DMS 273 (cell line): ENCODE measurements around the gene CTNNB1.

ENCODE experiments used
- DNase-seq: peaks from one replicate; lab custom pipeline; 2025; ENCODE audit not compliant: unreplicated experiment; lab: John Stamatoyannopoulos, UW

Gene CTNNB1

GRCh38 chr3:41190509-41191284 is 8.6 kb upstream of the CTNNB1 start:
- no peak for DNase-seq

- DNase-seq, result no peak
Measured at GRCh38 chr3:41192885-41193284, 6.4 kb upstream of the CTNNB1 start.

GRCh38 chr3:41193794-41194539 is 5.3 kb upstream of the CTNNB1 start:
- no peak for DNase-seq

DNA sequence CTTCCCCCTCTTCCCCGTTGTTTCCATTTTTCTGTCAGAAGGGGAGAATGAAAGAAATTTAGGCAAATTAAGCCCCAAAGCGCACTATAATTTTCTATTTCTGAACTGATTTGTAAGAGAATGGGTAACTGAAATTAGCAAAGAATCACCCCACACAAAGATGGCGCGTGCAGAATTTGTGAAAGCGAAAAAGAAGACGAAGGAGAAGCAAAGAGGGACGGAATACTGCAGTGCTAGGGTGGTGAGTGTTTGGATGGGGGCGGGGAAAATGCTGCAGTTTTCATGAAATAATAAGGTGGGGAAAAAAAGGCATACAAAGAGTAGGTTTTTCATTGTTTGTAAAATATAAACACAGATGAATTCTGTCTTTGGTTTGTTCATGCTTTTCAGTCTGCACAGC is 4.6 kb upstream of the CTNNB1 start:
- DNase-seq, result no peak

- DNase-seq, result no peak
Measured at GRCh38 chr3:41195946-41196345, 3.4 kb upstream of the CTNNB1 start.

DNA sequence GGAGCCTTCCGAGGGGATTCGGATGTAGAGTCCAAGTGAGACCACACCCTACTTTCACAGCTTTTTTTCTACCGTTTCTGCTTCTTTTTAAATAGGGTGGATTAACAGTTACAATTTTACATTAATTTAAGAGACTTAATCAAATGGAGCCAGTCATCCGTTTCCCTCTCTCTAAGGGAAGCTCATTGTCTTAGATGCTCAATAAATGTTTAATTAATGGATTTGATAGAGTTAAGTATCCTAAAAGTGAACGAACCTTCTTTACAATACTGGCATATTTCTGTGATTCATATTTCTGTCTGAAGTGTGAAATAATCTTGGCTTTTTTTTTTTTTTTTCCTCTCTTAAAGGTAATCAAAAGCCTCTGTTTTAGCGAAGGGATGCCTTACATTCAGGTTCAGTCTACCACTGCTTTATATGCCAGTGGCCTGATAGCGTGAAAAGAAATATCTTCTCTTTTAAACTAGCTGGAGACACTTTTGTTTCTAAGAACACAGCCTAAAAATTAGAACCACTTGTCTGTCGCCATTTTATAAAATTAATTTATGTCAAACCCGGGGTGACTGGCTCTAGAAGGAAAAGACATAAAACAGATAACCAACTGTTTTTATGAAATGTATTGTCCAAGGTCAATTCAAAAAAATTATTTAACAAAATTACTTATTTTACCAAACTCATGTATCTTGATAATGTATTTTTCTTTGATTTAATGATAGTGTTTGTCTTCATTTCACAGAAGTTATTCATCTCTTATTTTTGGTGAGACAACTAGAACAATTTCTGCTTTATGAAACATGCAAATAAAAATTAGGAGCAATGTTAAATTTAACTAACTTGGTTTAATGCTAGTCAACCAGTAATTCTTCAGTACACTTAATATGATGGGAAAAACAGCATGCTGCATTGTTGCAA is 2.5 kb upstream of the CTNNB1 start:
- no peak for DNase-seq

DNA sequence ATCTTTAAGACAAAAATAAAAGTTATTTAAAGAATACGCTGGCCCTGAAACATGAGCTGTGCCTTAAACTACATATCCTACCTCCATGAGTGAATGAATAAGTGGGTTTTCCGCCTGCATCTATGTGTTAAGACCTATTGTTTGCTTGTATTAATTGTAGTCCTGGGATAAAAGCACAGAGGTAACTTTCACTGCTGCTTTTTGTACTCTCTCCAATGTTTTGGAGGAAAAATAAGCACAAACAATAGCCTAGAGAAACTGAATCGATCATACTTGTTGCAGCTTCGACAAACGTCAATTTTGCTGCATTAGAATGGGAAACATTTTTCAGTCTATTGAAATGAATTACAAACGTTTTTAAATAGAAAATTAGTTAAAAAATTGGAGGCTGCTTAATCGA is 1.3 kb upstream of the CTNNB1 start:
- DNase-seq, result no peak

DNA sequence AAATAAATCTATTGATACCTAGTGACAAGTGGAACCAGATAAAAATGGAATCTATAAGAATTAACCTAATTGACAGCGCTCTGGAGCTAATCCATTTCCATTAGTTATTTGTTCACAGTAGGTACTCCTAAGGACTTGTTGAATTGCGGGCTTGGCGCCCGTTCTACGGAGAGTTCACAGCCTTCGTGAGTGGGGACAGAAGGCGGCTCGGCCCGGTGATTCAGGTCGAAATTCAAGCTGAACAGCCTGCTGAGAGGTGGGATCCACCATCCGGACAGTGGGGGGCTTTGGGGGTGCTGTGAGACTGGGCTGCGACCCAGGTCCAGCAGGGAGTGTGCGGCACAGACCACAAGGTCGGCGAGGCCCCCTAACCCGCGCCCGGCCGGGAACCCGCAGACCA is 779 bp upstream of the CTNNB1 start:
- DNase-seq, result peak; percentile 45

DNA sequence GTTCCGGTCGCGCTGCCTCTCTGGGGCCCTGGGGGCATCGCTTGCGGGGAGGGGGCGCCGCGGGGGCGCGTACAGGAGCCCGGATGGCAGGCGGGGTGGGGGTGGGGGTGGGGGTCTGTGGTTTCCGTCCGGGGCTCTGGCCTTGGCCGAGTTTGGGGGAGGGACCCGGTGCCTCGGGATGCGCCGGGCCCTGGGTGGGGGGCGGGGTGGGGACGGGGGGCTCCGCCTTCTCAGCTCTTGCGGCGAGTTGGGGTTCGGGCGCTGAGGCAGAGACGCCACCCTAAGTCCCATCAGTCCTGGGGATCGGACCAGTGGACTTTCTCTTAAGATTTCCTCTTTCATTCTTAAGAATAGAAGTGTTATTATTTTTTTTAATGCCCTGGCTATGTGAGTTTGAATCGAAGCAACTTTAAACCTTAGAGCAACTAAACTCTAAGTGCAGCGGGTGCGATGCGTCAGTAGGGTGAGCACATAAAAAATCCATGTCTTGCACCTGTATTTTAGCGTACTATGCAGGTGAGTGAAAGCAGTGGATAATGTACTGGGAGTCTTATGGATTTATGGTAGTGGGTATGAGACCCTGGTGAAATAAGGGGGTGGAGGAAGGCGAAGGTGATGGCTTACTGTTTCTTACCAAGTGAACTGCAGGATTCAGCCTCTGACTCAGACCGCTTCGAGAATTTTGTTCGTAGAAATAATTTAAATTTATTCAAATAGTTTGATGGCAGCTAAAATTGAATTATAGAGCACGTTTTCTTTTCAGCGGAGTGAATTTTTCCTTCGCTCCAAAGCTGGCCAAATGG is 762 bp downstream of the CTNNB1 start:
- DNase-seq, result peak; percentile 52

GRCh38 chr3:41200669-41201021 is 1.3 kb downstream of the CTNNB1 start:
- DNase-seq, result peak; percentile 50

DNA sequence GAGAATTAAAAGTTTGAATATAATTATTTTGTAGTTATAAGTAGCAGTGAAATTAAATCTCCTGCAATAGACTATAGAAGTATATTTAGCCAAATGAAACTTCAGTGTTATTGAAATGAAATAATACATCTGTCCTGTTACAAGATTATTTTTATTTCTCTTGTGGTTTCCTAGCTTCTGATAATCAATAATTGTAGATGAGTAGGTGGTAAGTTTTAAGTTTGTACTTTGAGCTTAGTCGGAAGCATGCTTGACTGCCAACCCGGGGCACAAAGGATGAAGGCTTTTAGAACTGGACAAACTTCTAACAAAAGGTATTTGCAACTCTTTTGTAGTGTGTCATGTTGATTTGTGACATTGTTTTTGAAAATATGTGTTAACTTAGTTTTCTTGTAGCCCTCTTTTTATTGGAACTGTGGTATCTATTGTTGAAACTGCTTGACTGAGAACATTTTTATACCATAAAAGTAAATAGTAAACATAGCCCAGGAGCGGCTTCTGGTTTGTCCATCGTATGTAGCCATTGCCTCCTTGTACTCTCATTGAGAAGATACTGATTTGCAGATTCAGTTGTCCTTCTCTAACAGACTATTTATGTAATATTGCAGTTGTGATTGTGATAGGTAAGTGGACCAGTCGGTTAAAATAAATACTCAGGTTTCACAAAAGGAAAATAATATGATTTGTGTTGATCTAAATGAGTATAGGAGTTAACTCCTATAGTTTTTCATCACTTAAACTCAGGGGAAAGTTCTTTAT is 2.9 kb downstream of the CTNNB1 start:
- no peak for DNase-seq

DNA sequence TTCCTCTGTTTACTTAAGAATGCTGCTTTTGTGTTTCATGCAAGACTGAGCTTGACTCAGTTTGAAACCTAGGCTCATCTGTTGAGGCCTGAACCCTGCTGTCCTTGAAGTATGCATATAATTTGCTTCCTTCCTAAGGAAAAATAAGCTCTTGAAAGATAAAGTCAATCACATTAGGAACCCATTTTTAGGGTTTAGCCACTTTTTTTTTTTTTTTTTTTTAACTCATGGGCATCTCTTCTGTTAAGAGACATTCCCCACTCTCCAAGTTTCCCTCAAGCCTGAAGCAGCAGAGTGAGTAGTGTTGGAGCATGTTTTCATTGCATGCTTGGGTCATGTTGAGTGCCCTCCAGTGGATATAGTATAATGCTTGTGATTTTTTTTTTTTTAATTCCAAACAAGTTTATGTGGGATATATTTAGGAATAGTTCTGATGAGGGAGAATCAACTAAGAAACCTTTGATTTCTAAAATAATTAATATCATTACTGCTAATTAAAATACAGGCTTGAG is 3.6 kb downstream of the CTNNB1 start:
- DNase-seq, result peak; percentile 61

DNA sequence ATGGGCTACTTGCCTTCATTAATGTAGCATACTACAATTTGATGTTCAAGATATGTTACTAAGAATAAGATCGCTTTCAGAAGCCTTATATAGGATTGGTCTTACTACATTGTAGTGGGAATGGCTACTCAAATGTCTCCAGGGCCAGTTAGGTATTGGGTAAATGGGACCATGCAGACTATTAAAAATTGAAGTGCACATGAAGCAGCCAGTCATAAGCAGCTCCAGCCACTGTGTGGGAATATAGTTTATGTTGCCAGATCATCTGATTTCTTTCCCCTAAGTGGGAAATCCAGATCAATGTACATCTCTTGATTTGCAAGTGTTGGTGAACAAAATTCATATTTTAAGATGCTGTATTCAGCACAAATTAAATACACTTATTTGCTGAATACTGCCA is 5.1 kb downstream of the CTNNB1 start:
- no peak for DNase-seq

DNA sequence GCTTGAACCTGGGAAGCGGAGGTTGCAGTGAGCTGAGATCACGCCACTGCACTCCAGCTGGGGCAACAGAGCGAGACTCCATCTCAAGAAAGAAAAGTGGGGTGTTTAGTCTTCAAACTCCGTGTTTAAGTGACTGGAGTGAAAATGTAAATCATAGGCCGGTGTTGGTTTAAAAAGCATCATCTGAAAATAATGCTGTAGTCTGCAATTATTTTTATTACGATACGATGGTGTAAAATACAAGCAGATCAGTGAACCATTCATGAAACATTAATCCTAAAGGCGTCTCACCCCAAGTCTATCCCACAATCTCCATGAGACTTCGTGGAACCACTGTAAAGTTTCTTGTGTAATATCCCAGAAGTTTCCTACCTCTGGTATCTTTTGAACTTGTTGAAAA is 6.3 kb downstream of the CTNNB1 start:
- no peak for DNase-seq

DNA sequence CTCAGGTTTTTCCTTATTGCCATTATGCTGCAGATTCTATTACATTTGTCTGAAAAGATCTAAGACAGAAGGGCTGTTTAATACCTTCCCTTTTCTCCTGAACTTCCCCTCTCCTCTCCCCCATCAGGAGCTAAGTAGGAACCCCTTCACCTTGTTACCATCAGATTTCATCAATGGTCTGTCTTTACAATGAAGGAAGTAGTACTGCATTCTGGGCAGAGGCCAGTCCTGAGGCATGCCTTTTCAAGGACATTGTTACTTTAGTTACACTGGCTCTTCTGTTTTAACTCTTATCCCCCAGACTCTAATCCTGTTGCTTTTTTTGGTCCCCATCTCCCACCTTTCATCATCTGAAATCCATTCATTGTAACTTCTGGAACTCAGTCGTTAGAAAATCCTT is 8.1 kb downstream of the CTNNB1 start:
- no peak for DNase-seq

GRCh38 chr3:41208507-41209220 is 9.4 kb downstream of the CTNNB1 start:
- DNase-seq, result no peak

DNA sequence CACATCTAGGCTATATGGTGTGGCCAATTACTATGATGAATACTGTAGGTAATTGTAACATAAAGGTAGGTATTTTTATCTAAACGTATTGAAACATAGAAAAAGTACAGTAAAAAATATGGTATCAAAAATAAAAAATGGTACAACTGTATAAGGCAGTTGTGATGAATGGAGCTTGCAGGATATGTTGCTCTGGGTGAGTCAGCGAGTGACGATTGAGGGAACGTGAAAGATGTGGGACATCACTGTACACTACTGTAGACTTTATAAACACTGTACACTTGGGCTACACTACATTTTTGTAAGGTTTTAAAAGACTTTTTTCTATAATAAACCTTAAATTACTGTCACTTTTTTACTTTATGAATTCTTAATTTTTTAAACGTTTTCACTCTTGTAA is 10.3 kb downstream of the CTNNB1 start:
- no peak for DNase-seq

DNA sequence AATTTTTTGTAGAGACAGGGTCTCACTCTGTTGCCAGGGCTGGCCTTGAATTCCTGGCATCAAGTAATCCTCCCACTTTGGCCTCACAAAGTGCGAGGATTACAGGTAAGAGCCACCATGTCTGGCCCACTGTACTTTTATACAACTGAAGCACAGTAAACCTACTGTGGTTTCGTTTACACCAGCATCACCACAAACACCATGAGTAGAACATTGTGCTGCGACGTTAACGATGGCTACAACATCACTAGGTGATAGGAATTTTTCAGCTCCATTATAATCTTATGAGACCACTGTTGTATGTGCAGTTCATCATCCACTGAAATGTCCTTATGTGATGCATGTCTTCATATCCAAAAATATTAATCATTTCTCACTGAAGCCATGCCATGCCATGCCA is 11.7 kb downstream of the CTNNB1 start:
- no peak for DNase-seq

DNA sequence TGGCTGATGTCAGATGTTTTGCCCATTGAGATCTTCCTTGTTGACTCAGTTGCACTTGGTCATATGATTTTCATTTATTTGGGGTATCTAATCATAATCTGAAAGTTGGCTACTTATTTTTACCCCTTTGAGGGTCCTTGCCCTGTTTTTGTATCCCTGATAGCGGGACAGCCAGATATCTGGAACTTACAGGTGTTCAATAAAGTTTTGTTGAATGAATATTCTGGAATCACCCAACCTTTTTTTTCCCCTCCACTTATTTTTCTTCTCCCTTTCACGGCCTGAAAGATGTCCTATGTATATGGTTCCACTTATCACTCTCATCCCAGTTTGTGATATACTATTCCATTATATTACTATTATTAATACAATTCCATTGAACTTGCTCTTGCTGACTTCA is 12.8 kb downstream of the CTNNB1 start:
- DNase-seq, result no peak
